Mesendoderm (in vitro differentiated cells): Measurements from ENCODE around the gene FBXO48.

ENCODE experiments used
- DNase-seq: peaks from one replicate; pipeline ENCODE4 v3.0.0; 2013
- H2AK5ac ChIP-seq: 2 replicates; pipeline ENCODE4 v1.6.1; 2013; ENCODE audit warnings: low read length, inconsistent platforms
- H2BK120ac ChIP-seq: 2 replicates; pipeline ENCODE4 v1.6.1; 2013; ENCODE audit warnings: low read depth, mild to moderate bottlenecking, low read length, moderate library complexity, mixed read lengths
- H2BK15ac ChIP-seq: replicated peaks from 2 replicates; pipeline ENCODE4 v1.6.1; 2013; ENCODE audit warnings: low read depth, mild to moderate bottlenecking, moderate library complexity
- H2BK5ac ChIP-seq: 2 replicates; pipeline ENCODE4 v1.6.1; 2013; ENCODE audit warnings: low read length, inconsistent platforms
- H3K18ac ChIP-seq: 2 replicates; pipeline ENCODE4 v1.6.1; 2013; ENCODE audit warnings: mild to moderate bottlenecking, low read length, mixed read lengths
- H3K23ac ChIP-seq: one replicate; pipeline ENCODE4 v1.6.1; 2013; ENCODE audit warnings: low read length
- H3K27ac ChIP-seq: 2 replicates; pipeline ENCODE4 v1.5.1; 2013; ENCODE audit warnings: low read depth, mild to moderate bottlenecking, inconsistent platforms, low read length, moderate library complexity
- H3K27me3 ChIP-seq: 2 replicates; pipeline ENCODE4 v1.6.1; 2013; ENCODE audit warnings: low read length, control low read depth, mild to moderate bottlenecking, inconsistent platforms; ENCODE audit not compliant: insufficient read depth, poor library complexity
- H3K36me3 ChIP-seq: 2 replicates; pipeline ENCODE4 v1.6.1; 2013; ENCODE audit warnings: low read length, inconsistent platforms; ENCODE audit not compliant: control insufficient read depth, insufficient read depth
- H3K4ac ChIP-seq: one replicate; pipeline ENCODE4 v1.6.1; 2013; ENCODE audit warnings: low read depth, mild to moderate bottlenecking, low read length, moderate library complexity
- H3K4me1 ChIP-seq: 2 replicates; pipeline ENCODE4 v1.6.1; 2013; ENCODE audit warnings: low read depth, low read length, inconsistent platforms; ENCODE audit not compliant: control insufficient read depth
- H3K4me2 ChIP-seq: 2 replicates; pipeline ENCODE4 v1.6.1; 2013; ENCODE audit warnings: low read length
- H3K4me3 ChIP-seq: 2 replicates; pipeline ENCODE4 v1.5.1; 2013; ENCODE audit warnings: mild to moderate bottlenecking, low read length
- H3K56ac ChIP-seq: one replicate; pipeline ENCODE4 v1.6.1; 2013; ENCODE audit warnings: low read length
- H3K79me1 ChIP-seq: 2 replicates; pipeline ENCODE4 v1.6.1; 2013; ENCODE audit warnings: low read length, inconsistent platforms
- H3K79me2 ChIP-seq: 2 replicates; pipeline ENCODE4 v1.6.1; 2013; ENCODE audit warnings: mild to moderate bottlenecking, low read length; ENCODE audit not compliant: control insufficient read depth, insufficient read depth
- H3K9ac ChIP-seq: 2 replicates; pipeline ENCODE4 v1.6.1; 2013; ENCODE audit warnings: low read length, inconsistent platforms
- H4K5ac ChIP-seq: one replicate; pipeline ENCODE4 v1.6.1; 2013; ENCODE audit warnings: low read length
- H4K8ac ChIP-seq: one replicate; pipeline ENCODE4 v1.6.1; 2013; ENCODE audit warnings: low read depth, mild to moderate bottlenecking, control low read depth, low read length, moderate library complexity
- WGBS: extraction: QIAGEN DNeasy Blood & Tissue Kit; methylation state at CpG from one replicate; pipeline ENCODE4 v1.1.7; 2013; ENCODE audit warnings: low lambda C conversion rate, missing lambda C conversion rate; ENCODE audit not compliant: insufficient coverage; ENCODE audit errors: extremely low coverage; 5-methylcytosine and 5-hydroxymethylcytosine counted together

Gene FBXO48

DNA sequence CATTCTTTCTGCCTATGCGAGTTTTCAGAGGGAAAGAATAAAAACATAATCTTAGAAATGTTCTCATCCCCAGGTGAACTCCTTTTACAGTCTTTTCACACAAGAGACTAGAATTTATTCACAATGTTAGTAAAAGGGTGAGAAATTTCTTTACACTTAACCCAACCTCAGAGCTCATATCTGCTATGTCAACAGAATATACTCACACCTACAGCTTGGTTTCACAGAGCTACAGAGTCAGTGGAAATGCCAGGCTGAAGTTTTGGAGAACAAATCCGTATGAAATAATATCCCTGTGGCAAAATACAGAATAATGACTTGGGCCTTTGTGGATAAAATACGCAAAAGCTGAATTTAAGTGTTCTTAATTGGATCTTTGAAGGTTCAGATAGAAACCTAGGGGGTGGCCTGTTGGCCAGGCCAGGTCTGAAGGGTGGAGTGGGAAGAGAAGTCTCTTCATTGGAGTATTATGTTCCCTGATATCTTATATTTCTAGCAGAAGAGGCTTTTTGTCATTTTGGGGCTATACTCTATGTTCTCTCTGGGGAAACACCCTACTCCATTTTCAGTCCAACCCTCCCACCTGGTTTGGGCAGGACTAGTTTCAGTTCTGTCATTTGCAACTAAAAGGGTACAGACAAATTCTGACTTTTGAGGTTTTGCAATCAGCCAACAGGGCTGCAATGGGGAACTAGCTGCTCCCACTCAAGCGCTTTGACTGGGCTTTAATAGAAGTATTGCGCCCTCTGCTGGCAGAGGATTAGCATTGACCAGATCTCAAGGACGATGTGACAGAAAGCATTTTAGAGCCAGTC is 25.7 kb downstream of the FBXO48 start:
- H3K36me3 ChIP-seq, result no peaks in the 10 kb centered on the region
- no peak overlapping the region for H2BK5ac ChIP-seq
- no peak overlapping the region for H2BK15ac ChIP-seq
- H3K4ac ChIP-seq, result no peak overlapping the region
- H3K23ac ChIP-seq, result no peak overlapping the region
- H3K9ac ChIP-seq, result no peak overlapping the region
- no peak overlapping the region for H2BK120ac ChIP-seq
- H3K79me1 ChIP-seq, result no peaks in the 10 kb centered on the region
- no peak overlapping the region for H3K4me2 ChIP-seq
- no peak overlapping the region for H3K27ac ChIP-seq
- H2AK5ac ChIP-seq, result no peak overlapping the region
- H3K27me3 ChIP-seq, result no peaks in the 10 kb centered on the region
- no peaks in the 10 kb centered on the region for H3K4me1 ChIP-seq
- H3K56ac ChIP-seq, result no peak overlapping the region
- WGBS, result no CpG with 5 or more reads among the region's 6 CpGs
- no peak overlapping the region for H3K18ac ChIP-seq
- no peaks in the 10 kb centered on the region for H3K79me2 ChIP-seq
- no peak overlapping the region for H4K5ac ChIP-seq
- no peak overlapping the region for H4K8ac ChIP-seq
- DNase-seq, result peak; percentile 93
- H3K4me3 ChIP-seq, result no peak overlapping the region

DNA sequence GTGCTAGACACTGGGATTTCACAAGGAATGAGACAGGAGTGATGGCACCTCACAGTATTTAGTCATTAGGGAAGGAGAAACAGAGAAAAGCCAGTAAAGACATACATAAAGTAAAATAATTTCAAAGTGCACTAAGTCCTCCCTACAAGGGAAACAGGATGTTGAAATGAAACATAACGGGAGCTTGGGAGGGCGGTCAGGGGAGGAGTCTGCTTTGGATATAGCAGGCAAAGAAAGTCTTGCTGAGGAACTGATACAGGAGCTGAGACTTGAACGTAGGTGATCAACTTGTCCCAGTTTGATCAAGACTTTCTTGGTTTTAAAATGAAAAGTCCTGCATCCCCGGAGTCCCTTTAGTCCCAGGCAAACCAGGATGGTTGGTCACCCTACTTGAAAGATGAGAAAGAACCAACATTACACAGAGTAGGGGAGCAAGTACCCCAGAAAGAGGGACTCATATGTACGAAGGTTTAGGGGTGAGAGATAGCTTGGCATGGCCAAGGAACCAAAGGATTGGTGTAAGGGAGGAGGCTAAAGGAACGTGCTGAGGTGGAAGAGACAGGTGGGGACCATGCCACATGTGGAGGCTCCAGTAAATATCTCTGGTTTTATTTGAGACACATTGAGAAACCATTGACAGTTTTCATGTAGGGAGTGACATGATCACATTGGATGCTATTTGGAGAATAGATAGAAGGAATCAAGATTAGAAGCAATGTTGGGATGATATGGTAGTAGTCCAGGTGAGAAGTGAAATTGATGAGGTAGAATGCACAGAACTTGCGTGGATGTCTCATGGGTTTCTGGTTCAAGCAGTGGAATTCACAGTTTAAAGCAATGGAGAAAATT is 28.4 kb downstream of the FBXO48 start:
- no peak overlapping the region for H3K56ac ChIP-seq
- no peaks in the 10 kb centered on the region for H3K27me3 ChIP-seq
- no peak overlapping the region for H3K4ac ChIP-seq
- no CpG with 5 or more reads among the region's 7 CpGs for WGBS
- no peaks in the 10 kb centered on the region for H3K4me1 ChIP-seq
- no peaks in the 10 kb centered on the region for H3K79me2 ChIP-seq
- no peak overlapping the region for H3K4me2 ChIP-seq
- no peak overlapping the region for H2BK120ac ChIP-seq
- H4K8ac ChIP-seq, result no peak overlapping the region
- H3K23ac ChIP-seq, result no peak overlapping the region
- no peak overlapping the region for H2AK5ac ChIP-seq
- no peak overlapping the region for H3K27ac ChIP-seq
- H2BK15ac ChIP-seq, result no peak overlapping the region
- H3K18ac ChIP-seq, result no peak overlapping the region
- H3K4me3 ChIP-seq, result no peak overlapping the region
- H3K9ac ChIP-seq, result no peak overlapping the region
- no peaks in the 10 kb centered on the region for H3K79me1 ChIP-seq
- DNase-seq, result no peak
- no peak overlapping the region for H4K5ac ChIP-seq
- H2BK5ac ChIP-seq, result no peak overlapping the region
- no peaks in the 10 kb centered on the region for H3K36me3 ChIP-seq

GRCh38 chr2:68436270-68436669 is 30.8 kb downstream of the FBXO48 start:
- Histone ChIP-seq H3K27ac (no peak overlapping the region), H3K18ac (no peak overlapping the region), H3K56ac (no peak overlapping the region), H3K36me3 (no peaks in the 10 kb centered on the region), H2BK15ac (no peak overlapping the region), H3K4ac (no peak overlapping the region), H3K4me2 (no peak overlapping the region), H3K23ac (no peak overlapping the region), H2AK5ac (no peak overlapping the region), H3K4me1 (no peaks in the 10 kb centered on the region), H3K4me3 (no peak overlapping the region), H4K5ac (no peak overlapping the region), H2BK5ac (no peak overlapping the region), H3K79me1 (no peaks in the 10 kb centered on the region), H3K79me2 (no peaks in the 10 kb centered on the region), H3K9ac (no peak overlapping the region), H2BK120ac (no peak overlapping the region), H4K8ac (no peak overlapping the region), H3K27me3 (no peaks in the 10 kb centered on the region)
- WGBS, result no CpG with 5 or more reads among the region's 4 CpGs
- peak; percentile 28 for DNase-seq

GRCh38 chr2:68435615-68436014 is 31.5 kb downstream of the FBXO48 start:
- H3K56ac ChIP-seq, result no peak overlapping the region
- no peaks in the 10 kb centered on the region for H3K79me1 ChIP-seq
- no peak overlapping the region for H2AK5ac ChIP-seq
- H3K4me2 ChIP-seq, result no peak overlapping the region
- H2BK15ac ChIP-seq, result no peak overlapping the region
- no peak overlapping the region for H3K9ac ChIP-seq
- no peak overlapping the region for H2BK5ac ChIP-seq
- no peak overlapping the region for H3K4ac ChIP-seq
- no peak overlapping the region for H4K5ac ChIP-seq
- H2BK120ac ChIP-seq, result no peak overlapping the region
- DNase-seq, result no peak
- H4K8ac ChIP-seq, result no peak overlapping the region
- no peak overlapping the region for H3K23ac ChIP-seq
- H3K18ac ChIP-seq, result no peak overlapping the region
- no peaks in the 10 kb centered on the region for H3K79me2 ChIP-seq
- H3K4me3 ChIP-seq, result no peak overlapping the region
- H3K27ac ChIP-seq, result no peak overlapping the region
- no peaks in the 10 kb centered on the region for H3K36me3 ChIP-seq
- no peaks in the 10 kb centered on the region for H3K27me3 ChIP-seq
- no peaks in the 10 kb centered on the region for H3K4me1 ChIP-seq

DNA sequence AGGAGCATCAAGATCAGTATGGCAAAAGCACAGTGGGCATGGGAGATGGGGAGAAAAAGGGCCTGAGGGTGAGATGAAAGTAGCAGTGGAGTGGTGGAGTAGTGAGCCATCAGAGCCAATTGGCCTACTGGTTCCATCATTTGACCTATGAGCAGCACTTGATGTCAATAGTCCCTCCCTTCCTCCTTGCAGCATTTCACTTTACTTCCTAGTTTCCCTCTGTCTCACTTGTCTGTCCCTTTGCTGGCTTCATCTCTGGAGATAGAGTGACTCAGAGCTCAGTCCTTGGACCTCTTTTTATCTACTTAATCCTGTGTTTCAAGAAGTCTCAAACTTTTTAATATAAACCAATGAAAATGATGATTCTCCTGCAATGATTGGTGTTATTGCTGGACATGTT is 32.1 kb downstream of the FBXO48 start:
- no peak overlapping the region for H3K56ac ChIP-seq
- H3K79me2 ChIP-seq, result no peaks in the 10 kb centered on the region
- DNase-seq, result no peak
- no peak overlapping the region for H2BK15ac ChIP-seq
- H3K27me3 ChIP-seq, result no peaks in the 10 kb centered on the region
- no peak overlapping the region for H3K27ac ChIP-seq
- no peak overlapping the region for H3K4me2 ChIP-seq
- no peak overlapping the region for H3K23ac ChIP-seq
- no peaks in the 10 kb centered on the region for H3K4me1 ChIP-seq
- H3K4ac ChIP-seq, result no peak overlapping the region
- no peak overlapping the region for H2BK120ac ChIP-seq
- no peak overlapping the region for H3K18ac ChIP-seq
- H4K8ac ChIP-seq, result no peak overlapping the region
- no peak overlapping the region for H3K9ac ChIP-seq
- no peak overlapping the region for H2BK5ac ChIP-seq
- no peaks in the 10 kb centered on the region for H3K36me3 ChIP-seq
- no peak overlapping the region for H4K5ac ChIP-seq
- no peaks in the 10 kb centered on the region for H3K79me1 ChIP-seq
- H3K4me3 ChIP-seq, result no peak overlapping the region
- no peak overlapping the region for H2AK5ac ChIP-seq
